HFF-Myc (cell line): ENCODE measurements around the gene ZDHHC12.
"Not testable (repeated sequence)": the region's sequence is repeated elsewhere in the genome, so short reads cannot be mapped to it uniquely, and the experiment has no call there.

Source experiments
- DNase-seq: peaks from one replicate; pipeline ENCODE4 v3.0.0-alpha.2; 2011; ENCODE audit warnings: low read depth; ENCODE audit errors: extremely low read depth
- H3K4me3 ChIP-seq: replicated peaks from 2 replicates; pipeline ENCODE4 v1.5.1; 2011; ENCODE audit warnings: low read depth, mild to moderate bottlenecking, control low read depth, low read length
- TF ChIP-seq, protein P1 (sequence below): IDR thresholded peaks from 2 replicates; pipeline ENCODE4 v1.5.1; 2012; ENCODE audit warnings: mild to moderate bottlenecking, low read depth, low read length, control low read depth; ENCODE audit errors: missing control alignments

Gene ZDHHC12

GRCh38 chr9:128694344-128694743, 29.6 kb downstream of the ZDHHC12 start:
- DNase-seq = no peak
- TF ChIP-seq, protein P1, sequence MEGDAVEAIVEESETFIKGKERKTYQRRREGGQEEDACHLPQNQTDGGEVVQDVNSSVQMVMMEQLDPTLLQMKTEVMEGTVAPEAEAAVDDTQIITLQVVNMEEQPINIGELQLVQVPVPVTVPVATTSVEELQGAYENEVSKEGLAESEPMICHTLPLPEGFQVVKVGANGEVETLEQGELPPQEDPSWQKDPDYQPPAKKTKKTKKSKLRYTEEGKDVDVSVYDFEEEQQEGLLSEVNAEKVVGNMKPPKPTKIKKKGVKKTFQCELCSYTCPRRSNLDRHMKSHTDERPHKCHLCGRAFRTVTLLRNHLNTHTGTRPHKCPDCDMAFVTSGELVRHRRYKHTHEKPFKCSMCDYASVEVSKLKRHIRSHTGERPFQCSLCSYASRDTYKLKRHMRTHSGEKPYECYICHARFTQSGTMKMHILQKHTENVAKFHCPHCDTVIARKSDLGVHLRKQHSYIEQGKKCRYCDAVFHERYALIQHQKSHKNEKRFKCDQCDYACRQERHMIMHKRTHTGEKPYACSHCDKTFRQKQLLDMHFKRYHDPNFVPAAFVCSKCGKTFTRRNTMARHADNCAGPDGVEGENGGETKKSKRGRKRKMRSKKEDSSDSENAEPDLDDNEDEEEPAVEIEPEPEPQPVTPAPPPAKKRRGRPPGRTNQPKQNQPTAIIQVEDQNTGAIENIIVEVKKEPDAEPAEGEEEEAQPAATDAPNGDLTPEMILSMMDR = no peak
- no peak overlapping the region for H3K4me3 ChIP-seq

DNA sequence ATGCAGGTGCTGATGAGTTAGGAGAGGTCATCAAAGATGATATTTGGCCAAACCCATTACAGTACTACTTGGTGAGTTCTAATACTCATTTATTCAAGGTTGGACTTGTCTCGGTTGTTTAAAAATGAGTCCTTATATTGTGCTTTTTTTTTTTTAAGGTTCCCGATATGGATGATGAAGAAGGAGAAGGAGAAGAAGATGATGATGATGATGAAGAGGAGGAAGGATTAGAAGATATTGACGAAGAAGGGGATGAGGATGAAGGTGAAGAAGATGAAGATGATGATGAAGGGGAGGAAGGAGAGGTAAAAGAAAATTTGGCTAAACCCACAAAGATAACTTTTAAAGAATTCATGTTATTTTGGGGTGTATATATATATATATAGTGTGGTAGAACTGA, 30.2 kb downstream of the ZDHHC12 start:
- not testable (repeated sequence) for H3K4me3 ChIP-seq, DNase-seq

DNA sequence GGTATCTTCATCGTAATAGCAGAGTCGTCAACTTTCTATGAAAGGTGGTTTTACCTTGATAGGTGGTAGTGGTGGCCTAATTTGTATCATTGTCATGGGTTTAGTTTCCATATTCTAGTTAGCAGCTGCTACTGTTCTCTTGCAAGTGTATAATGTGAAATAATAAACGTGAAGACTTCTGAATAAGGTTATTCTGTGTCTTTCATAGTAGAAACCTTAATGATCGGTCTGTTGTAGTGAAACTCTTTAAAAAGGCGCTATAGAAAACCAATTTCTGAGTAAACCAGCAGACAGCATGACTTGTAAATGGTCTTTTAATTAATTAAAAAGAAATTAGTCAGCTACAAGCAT, 33.3 kb downstream of the ZDHHC12 start:
- peak overlapping the region; percentile 99 for H3K4me3 ChIP-seq
- no peak for DNase-seq
- TF ChIP-seq, protein P1 = no peak

DNA sequence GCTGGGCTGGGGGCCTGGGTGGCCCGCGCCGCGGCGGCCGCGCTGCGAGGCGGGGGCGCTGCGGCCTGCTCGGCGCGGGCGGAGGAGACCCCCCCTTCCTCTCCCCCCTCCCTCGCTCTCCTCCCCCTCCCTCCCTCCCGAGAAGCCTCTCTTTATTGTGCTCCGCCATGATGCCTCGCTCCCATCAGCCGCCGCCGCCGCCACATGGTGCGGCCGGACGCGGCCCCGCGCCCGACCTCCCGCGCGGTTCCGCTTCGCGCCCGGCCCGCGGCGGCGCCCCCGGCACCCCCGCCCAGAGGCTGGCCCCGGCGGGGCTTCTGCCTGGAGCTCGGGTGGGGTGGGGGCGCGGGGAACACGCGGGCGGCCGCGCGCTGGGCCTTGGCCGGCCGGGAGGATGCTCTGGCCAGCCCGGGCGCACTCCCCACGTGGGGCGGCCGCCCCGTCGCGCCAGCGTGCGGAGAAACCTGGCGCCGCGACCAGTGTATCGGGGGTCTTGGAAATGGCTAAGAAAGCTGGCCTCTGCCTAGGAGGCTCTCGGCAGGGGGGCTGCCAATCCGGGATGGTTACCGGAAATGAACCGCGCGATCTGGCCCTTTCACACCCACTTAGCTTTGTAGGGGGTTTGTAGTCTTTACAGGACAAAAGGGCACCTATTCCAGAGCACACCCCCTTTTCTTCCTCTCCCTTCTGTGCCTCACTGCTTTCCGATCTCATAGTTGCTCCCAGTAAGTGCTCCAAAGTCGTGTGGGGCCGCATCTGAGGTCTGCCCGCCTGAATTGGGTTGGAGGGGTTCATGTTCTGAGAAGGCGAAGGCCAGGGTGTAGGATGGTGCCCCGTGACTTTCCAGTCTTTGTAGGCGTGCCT, 33.9 kb downstream of the ZDHHC12 start:
- peak overlapping the region; percentile 99 for H3K4me3 ChIP-seq
- DNase-seq = no peak
- TF ChIP-seq, protein P1 = no peak

- TF ChIP-seq, protein P1 = no peak
- H3K4me3 ChIP-seq = peak overlapping the region; percentile 47
- DNase-seq = no peak
Observed at GRCh38 chr9:128689293-128689774, 34.6 kb downstream of the ZDHHC12 start.

- H3K4me3 ChIP-seq = peak within 1 kb of the TSS; percentile 99
- TF ChIP-seq, protein P1 = no peak
- peak; percentile 61 for DNase-seq
Observed at GRCh38 chr9:128688501-128689292, 35.2 kb downstream of the ZDHHC12 start, which contains the start of gene SET. Gene SET (plus strand): TSS chr9:128689222. CDS start chr9:128689583, 361 bp downstream.

GRCh38 chr9:128687453-128687852, 36.5 kb downstream of the ZDHHC12 start:
- TF ChIP-seq, protein P1 = no peak
- no peak overlapping the region for H3K4me3 ChIP-seq

More at GRCh38 chr9:128687453-128687852, 36.5 kb downstream of the ZDHHC12 start:
- DNase-seq = no peak
